HEK293T (cell line): ENCODE measurements around the gene CRAMP1.

Experiments used
- CTCF ChIA-PET: fragments of 350-600 bp; formaldehyde crosslinking; extraction: SDS; loops from one replicate; lab custom pipeline; 2021; ENCODE audit warnings: antibody characterized with exemption, inconsistent platforms; lab: Yijun Ruan, JAX
- POLR2A ChIA-PET: fragments of 350-600 bp; formaldehyde crosslinking; extraction: SDS; loops from one replicate; lab custom pipeline; 2020; ENCODE audit warnings: antibody characterized with exemption, inconsistent platforms; lab: Yijun Ruan, JAX
- DNase-seq: peaks from one replicate; pipeline ENCODE4 v3.0.0; 2012; ENCODE audit warnings: mixed read lengths; ENCODE audit errors: extremely low spot score
- ARNT ChIP-seq: fragments of 450-650 bp; IDR thresholded peaks from 2 replicates; pipeline ENCODE4 v1.6.1; 2017; ENCODE audit warnings: mild to moderate bottlenecking
- BHLHE40 ChIP-seq: fragments of 450-650 bp; IDR thresholded peaks from 2 replicates; pipeline ENCODE4 v1.6.1; 2016; ENCODE audit warnings: mild to moderate bottlenecking, moderate library complexity, borderline replicate concordance
- CTBP1 ChIP-seq: fragments of 450-650 bp; IDR thresholded peaks from 2 replicates; pipeline ENCODE4 v1.6.1; 2016; ENCODE audit warnings: borderline replicate concordance
- ELF4 ChIP-seq: fragments of 450-650 bp; IDR thresholded peaks from 2 replicates; pipeline ENCODE4 v1.6.1; 2017; ENCODE audit warnings: antibody characterized with exemption
- FOXA1 ChIP-seq: fragments of 450-650 bp; IDR thresholded peaks from 2 replicates; pipeline ENCODE4 v1.6.1; 2016; ENCODE audit warnings: mild to moderate bottlenecking
- FOXK2 ChIP-seq: fragments of 450-650 bp; IDR thresholded peaks from 2 replicates; pipeline ENCODE4 v1.6.1; 2016; ENCODE audit warnings: mild to moderate bottlenecking
- FOXM1 ChIP-seq: fragments of 450-650 bp; IDR thresholded peaks from 2 replicates; pipeline ENCODE4 v1.6.1; 2017; ENCODE audit warnings: mild to moderate bottlenecking, borderline replicate concordance
- HDGF ChIP-seq: fragments of 450-650 bp; IDR thresholded peaks from 2 replicates; pipeline ENCODE4 v1.6.1; 2017; ENCODE audit warnings: antibody characterized with exemption, borderline replicate concordance
- L3MBTL2 ChIP-seq: fragments of 450-650 bp; conservative IDR thresholded peaks from 2 replicates; pipeline ENCODE4 v1.6.1; 2016; ENCODE audit warnings: mild to moderate bottlenecking
- LEF1 ChIP-seq: fragments of 450-650 bp; IDR thresholded peaks from 2 replicates; pipeline ENCODE4 v1.6.1; 2017; ENCODE audit warnings: mild to moderate bottlenecking, borderline replicate concordance
- NFRKB ChIP-seq: fragments of 450-650 bp; IDR thresholded peaks from 2 replicates; pipeline ENCODE4 v1.6.1; 2016; ENCODE audit warnings: mild to moderate bottlenecking, moderate library complexity
- SP1 ChIP-seq: fragments of 450-650 bp; IDR thresholded peaks from 2 replicates; pipeline ENCODE4 v1.6.1; 2017
- SUZ12 ChIP-seq: fragments of 450-650 bp; IDR thresholded peaks from 2 replicates; pipeline ENCODE4 v1.6.1; 2016; ENCODE audit warnings: mild to moderate bottlenecking
- TARDBP ChIP-seq: fragments of 450-650 bp; IDR thresholded peaks from 2 replicates; pipeline ENCODE4 v1.6.1; 2016
- ZNF384 ChIP-seq: fragments of 450-650 bp; IDR thresholded peaks from 2 replicates; pipeline ENCODE4 v1.6.1; 2016
- TF ChIP-seq, protein P1 (sequence below): fragments of 450-650 bp; IDR thresholded peaks from 2 replicates; pipeline ENCODE4 v1.6.1; 2016

The CRAMP1 gene

DNA sequence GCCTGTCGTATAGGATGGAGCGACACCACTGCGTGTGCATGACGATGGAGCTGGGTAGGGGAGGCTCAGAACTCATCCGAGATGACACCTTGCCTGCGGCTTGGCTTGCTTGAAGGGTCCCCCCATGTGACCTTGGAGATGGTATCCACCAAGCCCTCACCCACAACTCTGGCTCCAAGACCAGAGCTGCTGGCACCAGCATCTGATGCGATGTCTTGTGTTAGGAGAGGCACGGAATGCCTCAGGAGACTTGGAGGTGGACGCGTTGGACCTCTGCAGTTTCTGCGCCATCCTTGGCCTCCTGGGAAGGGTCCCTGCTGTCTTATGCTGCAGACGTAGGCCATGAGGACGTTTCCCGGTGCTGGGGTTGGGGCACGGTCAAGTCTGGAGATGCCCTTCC is 7.8 kb downstream of the CRAMP1 start:
- ChIA-PET CTCF (no interaction called here), POLR2A (interaction anchor here (1.1 to 1.2 kb wide), 2 partner anchors 8 to 9 kb away, joined by 3 to 4 read pairs; partner anchors contain the start of genes CRAMP1 and IFT140)
- TF ChIP-seq TARDBP (no peak), ZNF384 (no peak), HDGF (no peak), NFRKB (no peak), ARNT (no peak), FOXM1 (no peak), L3MBTL2 (no peak), LEF1 (no peak), BHLHE40 (no peak)
- no peak for DNase-seq

GRCh38 chr16:1620391-1620790 is 8.2 kb downstream of the CRAMP1 start:
- CTCF ChIA-PET = no interaction called here
- POLR2A ChIA-PET = interaction anchor here (1.1 to 1.2 kb wide), 2 partner anchors 8 to 10 kb away, joined by 3 to 4 read pairs; partner anchors contain the start of genes CRAMP1 and IFT140
- no peak for TF ChIP-seq NFRKB
- no peak for TF ChIP-seq TARDBP
- no peak for TF ChIP-seq HDGF
- TF ChIP-seq BHLHE40 = no peak
- TF ChIP-seq ZNF384 = no peak
- no peak for TF ChIP-seq SUZ12
- no peak for TF ChIP-seq CTBP1
- no peak for TF ChIP-seq FOXA1
- no peak for TF ChIP-seq LEF1
- TF ChIP-seq L3MBTL2 = no peak
- TF ChIP-seq, protein P1, sequence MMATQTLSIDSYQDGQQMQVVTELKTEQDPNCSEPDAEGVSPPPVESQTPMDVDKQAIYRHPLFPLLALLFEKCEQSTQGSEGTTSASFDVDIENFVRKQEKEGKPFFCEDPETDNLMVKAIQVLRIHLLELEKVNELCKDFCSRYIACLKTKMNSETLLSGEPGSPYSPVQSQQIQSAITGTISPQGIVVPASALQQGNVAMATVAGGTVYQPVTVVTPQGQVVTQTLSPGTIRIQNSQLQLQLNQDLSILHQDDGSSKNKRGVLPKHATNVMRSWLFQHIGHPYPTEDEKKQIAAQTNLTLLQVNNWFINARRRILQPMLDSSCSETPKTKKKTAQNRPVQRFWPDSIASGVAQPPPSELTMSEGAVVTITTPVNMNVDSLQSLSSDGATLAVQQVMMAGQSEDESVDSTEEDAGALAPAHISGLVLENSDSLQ = no peak
- TF ChIP-seq ARNT = no peak
- no peak for TF ChIP-seq ELF4
- no peak for TF ChIP-seq FOXM1
- TF ChIP-seq SP1 = no peak
- no peak for TF ChIP-seq FOXK2
- DNase-seq = no peak

- no peak for TF ChIP-seq TARDBP
- TF ChIP-seq L3MBTL2 = no peak
- TF ChIP-seq BHLHE40 = no peak
- TF ChIP-seq ELF4 = no peak
- no peak for TF ChIP-seq FOXK2
- TF ChIP-seq FOXM1 = no peak
- no peak for DNase-seq
- POLR2A ChIA-PET = interaction anchor here (1.9 kb wide), 1 partner anchor 10 kb away, joined by 5 read pairs; the partner anchor contains the start of genes CRAMP1 and IFT140
- CTCF ChIA-PET = no interaction called here
Measured at GRCh38 chr16:1621851-1622250, 9.7 kb downstream of the CRAMP1 start.

DNA sequence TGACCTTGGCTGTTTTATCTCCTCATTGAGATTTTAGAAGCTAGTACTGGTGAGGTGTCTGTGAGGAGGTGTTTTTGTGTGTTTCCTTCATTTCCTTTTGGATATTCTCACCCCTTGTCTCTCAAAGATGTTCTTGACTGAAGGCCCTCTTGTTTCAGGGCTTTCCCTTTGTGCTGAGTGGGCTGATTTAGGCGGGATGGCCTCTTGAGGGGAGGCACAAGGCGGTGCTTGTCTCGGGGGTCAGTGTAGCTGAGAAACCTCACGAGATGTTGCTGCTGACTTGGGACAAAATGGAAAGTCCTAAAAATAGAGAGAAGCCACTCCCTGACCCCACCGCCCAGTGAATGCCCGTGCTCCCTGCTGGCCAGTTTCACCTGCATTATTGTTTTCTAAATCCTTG is 14.2 kb downstream of the CRAMP1 start:
- TF ChIP-seq ARNT = no peak
- TF ChIP-seq ELF4 = no peak
- TF ChIP-seq NFRKB = no peak
- TF ChIP-seq LEF1 = no peak
- no peak for TF ChIP-seq BHLHE40
- no peak for TF ChIP-seq SUZ12
- no peak for TF ChIP-seq HDGF
- TF ChIP-seq FOXK2 = no peak
- no peak for TF ChIP-seq SP1
- no peak for TF ChIP-seq ZNF384
- TF ChIP-seq, protein P1 = no peak
- TF ChIP-seq CTBP1 = no peak
- TF ChIP-seq FOXA1 = no peak
- no peak for TF ChIP-seq TARDBP
- no peak for TF ChIP-seq FOXM1
- no peak for TF ChIP-seq L3MBTL2
- no peak for DNase-seq
- POLR2A ChIA-PET = no interaction called here
- CTCF ChIA-PET = interaction anchor here (0.7 kb wide), 1 partner anchor 246 kb away, joined by 3 read pairs; no protein-coding TSS in a partner anchor

DNA sequence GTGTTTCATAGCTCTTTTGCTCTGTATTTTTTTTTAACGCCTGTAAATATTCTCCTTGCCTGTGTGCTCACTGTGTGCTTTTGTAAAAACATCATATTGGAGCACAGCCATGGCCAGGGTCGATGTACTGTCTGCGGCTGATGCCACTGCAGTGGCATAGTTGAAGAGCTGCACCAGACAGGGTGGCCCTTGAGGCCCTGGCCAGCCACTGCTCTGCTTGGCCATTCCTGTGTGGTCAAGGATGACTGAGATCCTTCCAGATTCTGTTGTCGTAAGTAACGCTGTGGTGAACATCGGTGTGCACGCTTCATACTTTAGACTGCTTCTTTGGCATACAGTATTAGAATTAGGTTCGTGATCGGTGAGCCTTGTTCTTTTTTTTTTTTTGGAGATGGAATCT is 14.6 kb downstream of the CRAMP1 start:
- POLR2A ChIA-PET = no interaction called here
- TF ChIP-seq ARNT (no peak), HDGF (no peak), FOXM1 (no peak), CTBP1 (no peak), ZNF384 (no peak), TARDBP (no peak), L3MBTL2 (no peak), FOXK2 (no peak), BHLHE40 (no peak), SUZ12 (no peak), LEF1 (no peak)
- TF ChIP-seq, protein P1 = no peak
- no peak for DNase-seq
- CTCF ChIA-PET = interaction anchor here (0.7 kb wide), 1 partner anchor 247 kb away, joined by 3 read pairs; no protein-coding TSS in a partner anchor

DNA sequence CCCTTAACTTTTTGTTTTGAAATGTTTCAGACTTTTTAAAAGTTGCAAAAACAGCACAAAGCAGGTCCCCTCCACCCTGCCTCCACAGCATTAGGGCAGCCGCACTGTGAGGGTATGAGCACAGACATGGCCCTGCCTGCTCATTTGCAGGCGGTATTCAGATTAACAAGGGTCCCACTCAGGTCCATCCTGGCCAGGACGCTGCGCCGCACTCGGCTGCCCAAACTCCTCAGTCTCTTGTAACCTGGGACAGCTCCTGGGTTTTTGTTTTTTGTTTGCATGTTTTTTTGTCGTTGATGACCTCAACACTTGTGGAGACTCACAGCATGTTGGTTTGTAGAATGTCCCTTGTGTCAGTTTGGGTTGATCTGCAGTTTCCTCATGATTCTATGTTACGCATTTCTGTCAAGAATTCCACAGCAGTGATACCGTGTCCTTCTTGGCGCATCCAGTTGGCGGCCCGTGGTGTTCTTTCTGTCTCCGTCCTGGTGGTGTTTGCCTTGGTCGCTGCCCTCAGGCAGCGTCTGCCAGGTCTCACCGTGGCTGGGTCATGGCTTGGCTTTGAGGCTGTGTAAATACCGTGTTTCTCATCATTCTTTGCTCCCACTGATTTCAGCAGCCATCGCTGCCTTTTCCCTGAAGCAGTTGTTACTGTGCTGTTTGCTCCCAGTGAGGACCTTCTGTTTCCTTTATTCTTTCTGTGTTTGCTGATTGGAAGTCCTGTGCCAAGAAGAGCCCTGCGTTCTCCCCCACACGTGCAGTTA is 18.5 kb downstream of the CRAMP1 start:
- no peak for DNase-seq
- ChIA-PET POLR2A (no interaction called here), CTCF (no interaction called here)
- TF ChIP-seq L3MBTL2 (no peak), NFRKB (no peak), FOXA1 (no peak), SUZ12 (no peak), ARNT (no peak), HDGF (no peak), BHLHE40 (no peak), LEF1 (no peak), FOXM1 (no peak), SP1 (no peak), ELF4 (no peak), CTBP1 (no peak), FOXK2 (no peak), ZNF384 (no peak), TARDBP (no peak)
